RWPE2 (cell line): ENCODE measurements around the gene CCDC28B.

Source experiments
- ATAC-seq: fragments of 200-7000 bp; cut with Tn5 transposase; 3 replicates; pipeline ENCODE4 v1.9.1; 2021; ENCODE audit warnings: low read depth
- DNase-seq: peaks from one replicate; pipeline ENCODE4 v3.0.0-alpha.2; 2020; ENCODE audit warnings: low spot score
- H3K27ac ChIP-seq: fragments of 450-650 bp; 2 replicates; pipeline ENCODE4 v1.5.1; 2017; ENCODE audit warnings: mild to moderate bottlenecking; ENCODE audit not compliant: poor library complexity, severe bottlenecking
- H3K27me3 ChIP-seq: fragments of 250-450 bp; sonication (Bioruptor Pico); 2 replicates; pipeline ENCODE4 v1.5.1; 2021; ENCODE audit warnings: mild to moderate bottlenecking, moderate library complexity; ENCODE audit not compliant: insufficient read depth, poor library complexity, severe bottlenecking
- H3K36me3 ChIP-seq: fragments of 250-450 bp; sonication (Bioruptor Pico); 2 replicates; pipeline ENCODE4 v1.5.1; 2020; ENCODE audit warnings: low read depth, mild to moderate bottlenecking, moderate library complexity
- H3K4me1 ChIP-seq: fragments of 250-450 bp; sonication (Bioruptor Pico); 2 replicates; pipeline ENCODE4 v1.5.1; 2021; ENCODE audit warnings: mild to moderate bottlenecking, moderate library complexity; ENCODE audit not compliant: insufficient read depth, poor library complexity, severe bottlenecking
- H3K4me3 ChIP-seq: fragments of 250-450 bp; sonication (Bioruptor Pico); 2 replicates; pipeline ENCODE4 v1.5.1; 2021; ENCODE audit warnings: mild to moderate bottlenecking, moderate library complexity; ENCODE audit not compliant: severe bottlenecking
- H3K9me3 ChIP-seq: fragments of 250-450 bp; sonication (Bioruptor Pico); 2 replicates; pipeline ENCODE4 v1.5.1; 2021; ENCODE audit warnings: mild to moderate bottlenecking, moderate library complexity; ENCODE audit not compliant: severe bottlenecking
- CTCF ChIP-seq: fragments of 450-650 bp; IDR thresholded peaks from one replicate; pipeline ENCODE4 v1.5.1; 2017; ENCODE audit warnings: mild to moderate bottlenecking, moderate library complexity; ENCODE audit not compliant: poor library complexity, severe bottlenecking

Gene CCDC28B

DNA sequence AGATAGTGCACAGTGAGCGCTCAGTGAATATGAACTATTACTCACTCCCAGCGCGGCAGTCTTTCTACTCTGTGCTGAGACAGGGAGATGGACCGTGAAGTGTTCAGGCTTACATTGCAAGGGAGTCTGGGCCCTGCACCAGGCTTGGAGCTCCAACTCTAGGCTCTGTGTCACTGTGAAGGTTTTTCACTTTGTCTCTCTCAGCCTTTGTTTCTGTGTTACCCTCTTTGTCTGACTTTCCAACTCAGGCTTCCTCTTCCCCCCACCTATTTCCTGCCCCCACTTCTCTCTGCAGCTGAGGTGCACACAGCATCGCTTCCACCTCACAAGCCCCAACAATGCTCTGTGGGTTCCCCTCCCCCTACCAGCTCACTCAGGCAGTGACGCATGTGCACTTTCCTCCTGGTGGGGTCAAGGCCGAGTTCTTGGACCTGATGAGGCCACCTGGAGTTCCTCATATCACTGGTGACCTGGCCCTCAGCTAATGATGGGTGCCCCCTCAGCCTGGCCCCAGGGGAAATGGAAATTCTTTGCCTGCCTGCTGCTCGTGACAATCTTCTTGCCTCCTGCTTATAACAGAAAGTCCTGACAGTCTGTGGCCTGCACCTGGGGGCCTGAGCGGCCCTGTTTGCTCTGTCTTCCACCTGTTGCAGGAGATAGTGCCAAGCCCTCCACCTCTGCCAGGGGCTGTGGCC lies 49.6 kb downstream of the CCDC28B start:
- H3K27me3 ChIP-seq, result no peaks in the 10 kb centered on the region
- TF ChIP-seq CTCF, result no peak
- H3K4me3 ChIP-seq, result no peak overlapping the region
- no peaks in the 10 kb centered on the region for H3K9me3 ChIP-seq
- H3K36me3 ChIP-seq, result no peaks in the 10 kb centered on the region
- ATAC-seq (peak; percentile 45; the same call in 2 of the 3 replicates), DNase-seq (peak; percentile 78)
- peaks cover 20% of the 10 kb centered on the region for H3K4me1 ChIP-seq
- H3K27ac ChIP-seq, result peak overlapping the region; percentile 46

DNA sequence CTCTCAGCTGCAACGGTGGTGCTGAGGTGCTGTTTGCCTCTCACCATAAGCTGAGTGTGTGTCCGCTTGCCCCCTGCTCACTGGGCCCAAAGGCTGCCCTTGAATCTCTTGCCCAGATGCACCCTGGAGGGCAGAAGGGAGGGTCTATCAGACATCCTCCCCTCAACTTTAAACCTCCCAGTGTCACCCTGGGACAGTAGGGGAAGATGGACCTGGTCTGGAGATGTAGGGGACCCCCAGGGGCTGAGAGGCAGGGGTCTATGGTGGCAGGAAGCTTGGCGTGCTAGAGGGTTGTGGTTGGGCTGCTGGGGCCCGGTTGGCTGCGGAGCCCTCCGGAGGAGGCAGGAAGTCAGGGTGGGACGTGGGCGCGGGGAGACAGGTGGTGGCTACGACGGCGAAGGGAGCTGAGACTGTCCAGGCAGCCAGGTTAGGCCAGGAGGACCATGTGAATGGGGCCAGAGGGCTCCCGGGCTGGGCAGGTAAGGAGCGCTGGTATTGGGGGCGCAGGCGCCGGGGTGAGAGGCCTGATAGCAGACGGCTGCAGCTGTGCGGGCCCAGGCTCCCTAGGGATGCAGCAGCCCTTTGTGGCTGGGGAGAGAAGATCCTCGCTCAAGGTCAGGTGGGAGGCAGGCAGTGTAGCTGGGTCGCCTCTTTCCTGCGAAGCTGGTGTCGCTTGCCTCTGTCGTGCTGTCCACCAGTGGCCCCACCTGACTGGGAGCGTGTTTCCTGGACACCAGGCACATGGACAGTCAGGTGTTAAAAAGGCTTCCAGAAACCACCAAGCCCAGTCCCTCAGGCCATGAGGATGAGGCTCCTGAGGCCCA lies 50.7 kb downstream of the CCDC28B start, which contains the start of gene LCK:
Gene LCK, plus strand, starts transcription at position 373 of the 824 bp plus-strand sequence. CDS start 23,065 bp downstream, outside the sequence.
- no peak for TF ChIP-seq CTCF
- H3K4me3 ChIP-seq, result no peak within 1 kb of the TSS
- no peaks in the 10 kb centered on the region for H3K27me3 ChIP-seq
- peaks cover 20% of the 10 kb centered on the region for H3K4me1 ChIP-seq
- H3K36me3 ChIP-seq, result no peaks in the 10 kb centered on the region
- H3K9me3 ChIP-seq, result no peaks in the 10 kb centered on the region
- ATAC-seq (no peak), DNase-seq (no peak)
- H3K27ac ChIP-seq, result peak within 1 kb of the TSS; percentile 46
